ENCODE data around the gene NOB1.
"Not testable (repeated sequence)": the region's sequence is repeated elsewhere in the genome, so short reads cannot be mapped to it uniquely, and the experiment has no call there.

NOB1 gene

DNA sequence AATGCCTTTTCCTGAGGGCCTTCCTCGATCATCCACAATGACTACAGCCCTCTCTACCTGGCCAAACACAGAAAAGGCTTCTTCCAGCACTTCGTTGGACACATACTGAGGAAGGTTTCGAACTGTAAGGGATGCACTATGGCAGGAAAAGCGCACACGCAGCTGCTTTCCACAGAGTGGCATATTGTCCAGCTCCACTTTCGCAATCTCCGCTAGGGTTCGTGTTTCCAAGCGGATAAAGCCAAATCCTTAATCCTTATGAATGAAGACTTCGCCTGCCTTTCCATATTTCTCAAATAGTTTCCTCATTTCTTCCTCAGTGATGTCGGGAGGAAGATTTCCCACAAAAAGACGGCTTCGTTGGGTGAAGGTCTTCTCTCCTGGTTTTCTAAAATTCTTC is 2.6 kb upstream of the NOB1 start:
- DNase-seq: not testable (repeated sequence)

DNA sequence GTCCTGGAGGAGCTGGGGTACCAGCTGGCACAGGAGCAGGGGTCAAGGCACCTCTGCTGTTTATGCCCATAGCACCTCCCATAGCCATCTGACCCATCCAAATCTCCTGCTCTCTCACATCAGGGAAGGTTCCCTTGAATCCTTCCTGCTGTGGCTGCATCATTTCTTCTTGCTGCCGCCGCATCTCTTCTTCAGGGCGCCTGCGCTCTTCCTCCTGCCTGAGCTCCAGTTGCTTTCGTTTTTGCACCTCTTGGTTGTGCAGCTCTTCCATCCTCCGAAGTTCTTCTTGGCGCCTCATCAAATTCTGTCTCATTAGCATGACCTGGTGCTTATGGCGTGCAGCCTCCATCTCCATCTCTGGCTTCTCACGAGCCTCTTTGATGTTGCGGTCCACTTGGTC is 2.0 kb upstream of the NOB1 start:
- DNase-seq: no peak

GRCh38 chr16:69754143-69754468 is 620 bp downstream of the NOB1 start:
- DNase-seq: no peak

DNA sequence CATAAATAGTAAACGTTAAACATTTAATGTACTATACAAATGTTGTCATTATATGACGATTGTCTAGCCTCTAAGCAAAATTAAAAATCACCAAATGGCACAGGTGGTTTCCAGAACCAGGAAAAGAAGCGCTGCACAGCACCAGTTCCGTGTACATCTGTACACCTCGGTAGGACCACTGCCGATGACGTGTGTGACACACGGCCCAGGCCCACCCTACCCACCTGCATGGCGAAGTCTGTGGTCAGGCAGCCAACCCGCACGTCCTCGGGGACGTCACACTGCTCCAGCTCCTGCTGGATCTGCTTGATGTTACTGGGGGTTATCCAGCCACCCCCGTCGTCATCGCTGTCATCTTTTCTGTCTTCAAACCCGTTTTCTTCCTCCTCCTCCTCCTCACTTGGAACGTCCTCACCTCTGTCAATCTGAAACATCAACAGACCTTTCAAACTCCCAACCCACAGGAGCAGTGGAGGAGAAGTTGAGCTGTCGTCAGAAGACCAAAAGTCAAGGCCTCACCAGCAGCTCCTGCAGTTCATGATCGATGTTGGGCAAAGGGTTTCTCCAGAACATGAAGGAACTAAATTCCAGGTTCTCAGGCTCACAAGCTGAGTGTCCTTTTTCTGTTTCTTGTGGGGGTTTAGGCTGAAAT is 5.9 kb downstream of the NOB1 start:
- DNase-seq: no peak

DNA sequence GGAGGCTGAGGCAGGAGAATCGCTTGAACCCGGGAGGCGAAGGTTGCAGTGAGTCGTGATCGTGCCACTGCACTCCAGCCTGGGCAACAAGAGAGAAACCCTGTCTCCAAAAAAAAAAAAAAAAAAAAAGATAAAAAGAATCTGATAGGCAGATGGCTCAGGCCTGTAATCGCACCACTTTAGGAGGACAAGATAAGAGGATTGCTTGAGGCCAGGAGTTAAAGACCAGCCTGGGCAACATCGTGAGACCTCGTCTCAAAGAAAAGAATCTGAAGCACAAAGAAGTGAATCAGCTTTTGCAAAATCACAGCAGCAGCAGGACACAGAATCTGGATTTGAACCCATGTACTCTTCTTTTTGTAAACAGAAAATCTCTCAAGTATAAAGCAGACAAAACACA is 7.6 kb downstream of the NOB1 start:
- DNase-seq: no peak

- no peak for DNase-seq
These were observed 8.8 kb downstream of the NOB1 start for GRCh38 chr16:69745959-69746358.

DNA sequence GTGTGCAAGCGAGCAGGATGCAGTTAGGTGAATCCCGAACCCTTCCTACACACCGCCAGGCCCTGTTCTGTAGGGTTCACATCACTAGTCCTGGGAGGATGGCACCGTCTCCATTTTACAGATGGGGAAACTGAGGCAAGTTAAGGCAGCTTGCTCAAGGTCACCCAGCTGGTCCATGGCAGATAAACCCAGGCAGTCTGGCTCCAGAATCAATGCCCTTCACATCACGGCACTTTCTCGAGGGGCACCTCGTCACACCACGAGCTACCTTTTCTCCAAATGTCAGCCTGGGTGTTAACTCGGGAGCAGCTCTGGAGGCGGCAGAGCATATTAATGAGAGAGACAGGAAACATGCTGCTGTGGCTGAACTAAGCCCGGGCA is 9.5 kb downstream of the NOB1 start:
- DNase-seq: no peak

- no peak for DNase-seq
These were observed 10.1 kb downstream of the NOB1 start for GRCh38 chr16:69744363-69745231.

DNA sequence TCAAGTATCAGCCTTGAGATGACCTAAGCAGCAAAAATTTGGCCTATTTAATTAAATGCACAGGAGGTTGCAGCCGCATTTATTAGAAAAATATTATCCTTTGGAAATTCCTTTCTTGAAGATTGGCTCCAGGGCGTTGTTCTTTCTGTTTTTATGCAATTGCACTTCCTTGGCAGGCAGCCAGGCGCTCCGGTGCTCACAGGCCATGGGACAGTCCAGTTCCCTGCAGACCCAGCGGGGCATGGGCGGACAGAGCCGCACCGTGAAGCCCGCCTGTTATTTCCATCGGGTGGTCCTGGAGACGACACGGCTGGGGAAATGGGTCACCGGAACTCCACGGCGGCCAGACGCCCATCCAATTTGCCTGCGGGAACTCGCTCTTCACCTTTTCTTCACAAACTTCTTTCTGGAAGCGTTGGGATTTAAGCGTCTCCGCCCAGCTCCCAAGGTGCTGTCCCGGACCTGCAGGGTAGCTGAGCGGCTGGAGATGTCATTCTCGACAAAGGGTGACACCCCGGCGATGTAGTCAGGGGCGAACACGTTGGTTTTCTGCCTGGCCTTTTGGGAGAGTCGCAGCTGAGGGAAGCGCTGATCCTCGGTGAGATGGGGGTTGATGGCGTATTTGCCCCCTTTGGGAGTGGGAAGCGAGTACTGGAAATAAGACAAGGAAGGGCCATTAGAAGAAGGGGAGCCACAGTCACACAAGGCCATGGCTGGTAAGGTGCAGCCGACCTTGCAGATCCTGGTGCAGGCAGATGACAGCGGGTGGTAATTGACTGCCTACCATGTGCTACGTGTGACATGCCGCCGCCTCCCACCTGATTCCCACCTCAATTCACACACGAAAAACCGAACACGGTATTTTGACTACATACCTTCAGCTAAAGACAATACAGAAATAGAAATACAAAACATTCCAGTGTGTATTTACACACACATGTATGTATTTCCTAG is 12.5 kb downstream of the NOB1 start:
- no peak for DNase-seq

- DNase-seq: peak; percentile 6 to 33
These were observed 13.2 kb downstream of the NOB1 start for GRCh38 chr16:69741519-69741918.

DNA sequence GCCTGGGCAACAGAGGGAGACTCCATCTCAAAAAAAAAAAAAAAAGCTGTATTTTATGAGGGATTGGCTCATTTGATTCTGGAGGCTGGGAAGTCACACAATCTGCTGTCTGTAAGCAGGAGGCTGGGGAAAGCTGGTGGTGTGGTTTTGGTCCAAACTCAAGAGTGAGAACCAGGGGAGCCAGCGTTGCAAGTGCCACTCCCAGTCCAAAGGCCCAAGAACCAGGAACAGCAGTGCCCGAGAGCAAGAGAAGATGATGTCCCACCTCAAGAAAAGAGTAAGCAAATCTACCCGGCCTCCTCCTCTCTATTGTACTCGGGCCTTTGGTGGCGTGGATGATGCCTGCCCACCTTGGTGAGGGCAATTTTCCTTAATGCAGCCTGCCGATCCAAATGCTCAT is 22.6 kb downstream of the NOB1 start:
- no peak for DNase-seq

DNA sequence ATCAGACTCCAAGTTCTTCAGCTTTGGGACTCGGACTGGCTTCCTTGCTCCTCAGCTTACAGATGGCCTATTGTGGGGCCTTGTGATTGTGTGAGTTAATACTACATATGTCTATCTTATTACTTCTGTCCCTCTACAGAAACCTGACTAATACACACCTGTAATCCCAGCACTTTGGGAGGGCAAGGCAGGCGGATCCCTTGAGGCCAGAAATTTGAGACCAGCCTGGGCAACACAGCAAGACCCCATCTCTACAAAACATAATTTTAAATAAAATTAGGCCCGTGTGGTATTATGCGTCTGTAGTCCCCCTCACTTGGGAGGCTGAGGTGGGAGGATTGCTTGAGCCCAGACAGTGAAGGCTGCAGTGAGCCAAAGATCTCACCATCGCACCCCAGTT is 23.4 kb downstream of the NOB1 start:
- not testable (repeated sequence) for DNase-seq

DNA sequence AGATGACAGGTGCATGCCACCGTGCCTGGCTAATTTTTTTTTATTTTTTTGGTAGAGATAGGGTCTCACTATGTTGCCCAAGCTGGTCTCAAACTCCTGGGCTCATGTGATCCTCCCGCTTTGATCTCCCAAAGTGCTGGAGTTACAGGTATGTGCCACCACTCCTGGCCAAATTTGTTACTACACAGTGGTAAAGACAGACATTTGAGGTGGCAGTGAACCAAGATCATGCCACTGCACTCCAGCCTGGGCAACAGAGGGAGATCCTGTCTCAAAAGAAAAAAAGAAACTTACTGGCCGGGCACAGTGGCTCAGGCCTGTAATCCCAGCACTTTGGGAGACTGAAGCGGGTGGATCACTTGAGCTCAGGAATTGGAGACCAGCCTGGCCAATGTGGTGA is 25.7 kb downstream of the NOB1 start:
- not testable (repeated sequence) for DNase-seq

DNA sequence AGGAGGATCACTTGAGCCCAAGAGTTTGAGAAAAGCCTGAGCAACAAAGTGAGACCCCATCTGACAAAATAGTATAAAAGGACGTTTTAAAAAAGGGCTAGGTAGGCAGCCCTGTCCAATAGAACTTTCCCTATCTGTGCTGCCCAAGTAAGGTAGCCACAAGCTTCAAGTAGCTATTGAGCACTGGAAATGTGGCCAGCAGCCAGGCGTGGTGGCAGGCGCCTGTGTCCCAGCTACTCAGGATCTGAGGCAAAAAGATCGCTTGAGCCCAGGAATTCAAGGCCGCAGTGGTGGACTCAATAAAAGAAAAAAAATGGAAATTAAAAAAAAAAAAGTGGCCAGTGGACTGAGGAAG is 26.8 kb downstream of the NOB1 start:
- DNase-seq: no peak

- peak; percentile 79 to 87 for DNase-seq
These were observed 28.2 kb downstream of the NOB1 start, which contains the start of gene NQO1 for GRCh38 chr16:69726313-69727060. Gene NQO1, minus strand, starts transcription at chr16:69726560. Its CDS starts 121 bp downstream, at chr16:69726439.

GRCh38 chr16:69725480-69726312 is 29.0 kb downstream of the NOB1 start:
- DNase-seq: no peak

DNA sequence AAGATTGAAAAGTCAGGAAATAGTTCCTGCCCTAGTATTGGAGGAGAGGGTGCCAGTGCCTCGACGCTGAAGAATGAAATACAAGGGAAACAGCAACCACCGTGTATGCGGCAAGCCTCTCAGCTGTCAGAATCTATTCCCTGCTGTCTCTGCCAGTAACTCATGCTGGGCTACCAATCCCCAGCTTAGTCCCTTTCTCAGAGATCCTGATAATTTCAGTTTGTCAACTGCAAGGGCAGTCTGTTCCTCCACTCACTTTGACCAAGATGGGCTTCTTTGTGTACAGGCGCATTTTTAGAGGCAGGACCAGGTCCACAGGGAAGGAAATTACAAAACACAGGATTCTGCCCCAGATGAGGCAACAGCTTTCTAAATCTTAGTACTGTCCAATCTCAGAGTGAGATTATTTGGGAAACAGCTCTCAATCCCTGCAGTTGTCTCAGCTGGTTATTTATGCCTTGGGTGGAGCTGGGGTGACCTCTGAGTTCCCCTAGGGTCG is 29.7 kb downstream of the NOB1 start:
- DNase-seq: peak in 1 of 2 experiments; percentile 16

- DNase-seq: no peak
These were observed 30.3 kb downstream of the NOB1 start for GRCh38 chr16:69724414-69724873.

GRCh38 chr16:69721441-69721957 is 33.2 kb downstream of the NOB1 start:
- DNase-seq: no peak

DNA sequence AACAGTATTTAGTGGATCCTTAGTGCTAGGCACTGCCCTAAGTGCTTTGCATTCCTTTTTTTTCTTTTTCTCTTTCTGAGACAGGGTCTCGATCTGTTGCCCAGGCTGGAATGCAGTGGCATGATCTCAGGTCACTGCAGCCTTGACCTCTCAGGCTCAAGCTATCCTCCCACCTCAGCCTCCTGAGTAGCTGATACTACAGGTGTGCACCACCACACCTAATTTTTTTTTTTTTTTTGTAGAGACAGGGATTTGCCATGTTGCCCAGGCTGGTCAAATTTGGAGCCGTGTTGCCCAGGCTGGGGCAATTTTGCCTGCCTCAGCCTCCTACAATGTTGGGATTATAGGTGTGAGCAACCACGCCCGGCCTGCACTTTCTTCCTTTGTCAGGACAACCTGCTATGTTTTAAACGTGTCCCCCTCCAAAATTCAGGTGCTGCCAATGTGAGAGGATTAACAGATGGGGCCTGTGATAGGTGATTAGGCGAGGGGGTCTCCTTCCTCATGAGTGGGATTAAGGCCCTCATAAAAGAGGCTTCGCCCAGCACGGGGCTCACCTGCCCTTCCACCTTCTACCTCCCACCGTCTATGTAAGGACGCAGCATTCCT is 33.8 kb downstream of the NOB1 start:
- no peak for DNase-seq

Data from AML-193 (cell line).